Measurements from ENCODE around the gene RMC1. TPM values are rescaled to one million over a fixed set of nuclear protein-coding genes. Genes with fewer than 3 reads are reported as not detected.

The RMC1 gene
- total and polyA plus RNA-seq, 2 of the 13 experiments (the other 11 are each of a cell fraction or from before 2014, with no cell fraction given), result 9.4 to 19.5 TPM

GRCh38 chr18:23460285-23461273 lies 42.7 kb upstream of the RMC1 start (continued):
- TF ChIP-seq, protein P1, sequence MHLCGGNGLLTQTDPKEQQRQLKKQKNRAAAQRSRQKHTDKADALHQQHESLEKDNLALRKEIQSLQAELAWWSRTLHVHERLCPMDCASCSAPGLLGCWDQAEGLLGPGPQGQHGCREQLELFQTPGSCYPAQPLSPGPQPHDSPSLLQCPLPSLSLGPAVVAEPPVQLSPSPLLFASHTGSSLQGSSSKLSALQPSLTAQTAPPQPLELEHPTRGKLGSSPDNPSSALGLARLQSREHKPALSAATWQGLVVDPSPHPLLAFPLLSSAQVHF (CRISPR knock-in tag; IDR thresholded peaks at IDR 0.05), result no peak
- no peak for TF ChIP-seq ZNF609 (CRISPR knock-in tag; IDR thresholded peaks at IDR 0.05; ENCODE audit: borderline replicate concordance)
- TF ChIP-seq RBFOX2 (IDR thresholded peaks at IDR 0.05; ENCODE audit: low read depth, low read length), result no peak
- peak; percentile 20; the same call in 1 of the 2 replicates for TF ChIP-seq TFAP4 (IDR thresholded peaks at IDR 0.05; ENCODE audit: borderline replicate concordance, low read depth)
- TF ChIP-seq ZHX2 (IDR thresholded peaks at IDR 0.05; ENCODE audit: low read depth), result no peak
- no peak for TF ChIP-seq ZHX2 (CRISPR knock-in tag; IDR thresholded peaks at IDR 0.05; ENCODE audit: borderline replicate concordance)
- no peak for TF ChIP-seq ZNF670 (CRISPR knock-in tag; IDR thresholded peaks at IDR 0.05; ENCODE audit: borderline replicate concordance)
- no peak; the same call in 1 of the 2 replicates for TF ChIP-seq RARA (CRISPR knock-in tag; IDR thresholded peaks at IDR 0.05)
- TF ChIP-seq, protein P2, sequence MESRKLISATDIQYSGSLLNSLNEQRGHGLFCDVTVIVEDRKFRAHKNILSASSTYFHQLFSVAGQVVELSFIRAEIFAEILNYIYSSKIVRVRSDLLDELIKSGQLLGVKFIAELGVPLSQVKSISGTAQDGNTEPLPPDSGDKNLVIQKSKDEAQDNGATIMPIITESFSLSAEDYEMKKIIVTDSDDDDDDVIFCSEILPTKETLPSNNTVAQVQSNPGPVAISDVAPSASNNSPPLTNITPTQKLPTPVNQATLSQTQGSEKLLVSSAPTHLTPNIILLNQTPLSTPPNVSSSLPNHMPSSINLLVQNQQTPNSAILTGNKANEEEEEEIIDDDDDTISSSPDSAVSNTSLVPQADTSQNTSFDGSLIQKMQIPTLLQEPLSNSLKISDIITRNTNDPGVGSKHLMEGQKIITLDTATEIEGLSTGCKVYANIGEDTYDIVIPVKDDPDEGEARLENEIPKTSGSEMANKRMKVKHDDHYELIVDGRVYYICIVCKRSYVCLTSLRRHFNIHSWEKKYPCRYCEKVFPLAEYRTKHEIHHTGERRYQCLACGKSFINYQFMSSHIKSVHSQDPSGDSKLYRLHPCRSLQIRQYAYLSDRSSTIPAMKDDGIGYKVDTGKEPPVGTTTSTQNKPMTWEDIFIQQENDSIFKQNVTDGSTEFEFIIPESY (CRISPR knock-in tag; IDR thresholded peaks at IDR 0.05), result no peak
- no peak for TF ChIP-seq NPAS2 (CRISPR knock-in tag; IDR thresholded peaks at IDR 0.05; ENCODE audit: borderline replicate concordance)
- no peak for TF ChIP-seq MYPOP (CRISPR knock-in tag; IDR thresholded peaks at IDR 0.05)

All from HepG2 (cell line).